WTC11 (cell line): ENCODE measurements around the gene OVOL3. TPM values are rescaled to one million over a fixed set of nuclear protein-coding genes. Genes with fewer than 3 reads are reported as not detected.

ENCODE experiments used
- ATAC-seq: fragments of 200-7000 bp; cut with Tn5 transposase; 2 replicates; pipeline ENCODE4 v1.10.0; 2021; ENCODE audit warnings: mild to moderate bottlenecking, moderate library complexity
- CTCF ChIA-PET: fragments of 300-600 bp; sonication (Branson Sonifier 250); formaldehyde crosslinking; loops from one replicate; lab custom pipeline; 2021; ENCODE audit warnings: antibody characterized with exemption; lab: Charles Lee
- POLR2A ChIA-PET: fragments of 350-600 bp; sonication (Branson Sonifier 250); formaldehyde crosslinking; loops from one replicate; lab custom pipeline; 2021; ENCODE audit warnings: antibody characterized with exemption; lab: Charles Lee
- DNase-seq: peaks from one replicate; pipeline ENCODE4 v3.0.0; 2021; ENCODE audit warnings: low spot score
- H3K27ac Mint-ChIP-seq: 2 replicates; pipeline ENCODE4 v1.8.0; 2021; ENCODE audit warnings: mixed read lengths
- H3K27me3 Mint-ChIP-seq: 2 replicates; pipeline ENCODE4 v1.8.0; 2021; ENCODE audit warnings: low read depth, mild to moderate bottlenecking, moderate library complexity, mixed read lengths
- H3K36me3 Mint-ChIP-seq: 2 replicates; pipeline ENCODE4 v1.8.0; 2021; ENCODE audit warnings: mixed read lengths
- H3K4me1 Mint-ChIP-seq: 2 replicates; pipeline ENCODE4 v1.8.0; 2022; ENCODE audit warnings: mixed read lengths
- H3K4me3 Mint-ChIP-seq: 2 replicates; pipeline ENCODE4 v1.8.0; 2021; ENCODE audit warnings: mild to moderate bottlenecking, moderate library complexity, mixed read lengths
- H3K9me3 Mint-ChIP-seq: 2 replicates; pipeline ENCODE4 v1.8.0; 2021; ENCODE audit warnings: mixed read lengths
- CDX4 ChIP-seq: fragments of 250-450 bp; sonication (Bioruptor Pico); IDR thresholded peaks from 2 replicates; pipeline ENCODE4 v1.9.0; 2021; ENCODE audit warnings: moderate library complexity, mild to moderate bottlenecking, inconsistent platforms, borderline replicate concordance
- IRF2 ChIP-seq: sonication (generic); formaldehyde crosslinking; IDR thresholded peaks from 2 replicates; pipeline ENCODE4 v1.8.0; 2022; ENCODE audit warnings: low read depth, missing genetic modification reagents, borderline replicate concordance
- JUN ChIP-seq: sonication (generic); formaldehyde crosslinking; IDR thresholded peaks from 2 replicates; pipeline ENCODE4 v1.8.0; 2023; ENCODE audit warnings: mild to moderate bottlenecking, missing genetic modification reagents
- MYBL2 ChIP-seq: sonication (generic); formaldehyde crosslinking; IDR thresholded peaks from 2 replicates; pipeline ENCODE4 v1.8.1; 2023; ENCODE audit warnings: mild to moderate bottlenecking, moderate library complexity, missing genetic modification reagents
- NFE2L1 ChIP-seq: sonication (generic); formaldehyde crosslinking; IDR thresholded peaks from 2 replicates; pipeline ENCODE4 v1.8.1; 2023; ENCODE audit warnings: missing genetic modification reagents
- NR3C1 ChIP-seq: sonication (generic); formaldehyde crosslinking; conservative IDR thresholded peaks from 2 replicates; pipeline ENCODE4 v1.8.1; 2023; ENCODE audit warnings: low read depth, mild to moderate bottlenecking, missing genetic modification reagents
- PREB ChIP-seq: sonication (generic); formaldehyde crosslinking; IDR thresholded peaks from 2 replicates; pipeline ENCODE4 v1.8.1; 2022; ENCODE audit warnings: mild to moderate bottlenecking, missing genetic modification reagents, moderate library complexity, borderline replicate concordance
- SMAD3 ChIP-seq: sonication (generic); formaldehyde crosslinking; IDR thresholded peaks from 2 replicates; pipeline ENCODE4 v1.8.0; 2022; ENCODE audit warnings: missing genetic modification reagents, mild to moderate bottlenecking, borderline replicate concordance
- STAT6 ChIP-seq: sonication (generic); formaldehyde crosslinking; conservative IDR thresholded peaks from 2 replicates; pipeline ENCODE4 v1.8.1; 2023; ENCODE audit warnings: mild to moderate bottlenecking, low read depth, missing genetic modification reagents, moderate library complexity
- ZBTB43 ChIP-seq: sonication (generic); formaldehyde crosslinking; IDR thresholded peaks from 2 replicates; pipeline ENCODE4 v1.8.1; 2023; ENCODE audit warnings: mild to moderate bottlenecking, missing genetic modification reagents
- ZNF232 ChIP-seq: sonication (generic); formaldehyde crosslinking; IDR thresholded peaks from 2 replicates; pipeline ENCODE4 v1.8.0; 2022; ENCODE audit warnings: mild to moderate bottlenecking, missing genetic modification reagents
- ZNF532 ChIP-seq: fragments of 250-450 bp; sonication (Bioruptor Pico); IDR thresholded peaks from 2 replicates; pipeline ENCODE4 v1.9.0; 2021; ENCODE audit warnings: mild to moderate bottlenecking, borderline replicate concordance
- ZNF671 ChIP-seq: fragments of 250-450 bp; sonication (Bioruptor Pico); IDR thresholded peaks from 2 replicates; pipeline ENCODE4 v1.8.0; 2021; ENCODE audit warnings: mild to moderate bottlenecking
- ZSCAN18 ChIP-seq: fragments of 250-450 bp; sonication (Bioruptor Pico); IDR thresholded peaks from 2 replicates; pipeline ENCODE4 v2.1.2; 2022; ENCODE audit warnings: mild to moderate bottlenecking, moderate library complexity
- total RNA-seq: library from RNA; stranded (reverse); gene quantifications from 3 replicates; pipeline ENCODE4 v1.2.3, GENCODE V29; 2021

The OVOL3 gene
- total RNA-seq, 1 experiment from 2014 or later: not detected

- TF ChIP-seq NR3C1 (CRISPR knock-in tag): no peak
Observed at GRCh38 chr19:36120984-36121358, 10.0 kb downstream of the OVOL3 start (continued).

GRCh38 chr19:36121486-36122124 is 10.7 kb downstream of the OVOL3 start:
- Mint-ChIP-seq H3K4me1 (peaks cover 12% of the 10 kb centered on the region), H3K27ac (peak overlapping the region; percentile 68; the same call in 1 of the 2 replicates), H3K4me3 (no peak overlapping the region), H3K36me3 (peaks cover 47% of the 10 kb centered on the region), H3K27me3 (no peaks in the 10 kb centered on the region), H3K9me3 (no peaks in the 10 kb centered on the region)
- POLR2A ChIA-PET: no interaction called here
- CTCF ChIA-PET: no interaction called here
- TF ChIP-seq NR3C1 (CRISPR knock-in tag) (no peak), JUN (no peak), ZBTB43 (CRISPR knock-in tag) (no peak), PREB (CRISPR knock-in tag) (no peak), ZNF671 (no peak), MYBL2 (CRISPR knock-in tag) (no peak), NFE2L1 (CRISPR knock-in tag) (no peak), STAT6 (CRISPR knock-in tag) (no peak)
- ATAC-seq: no peak
- DNase-seq: no peak

- H3K27me3 Mint-ChIP-seq: no peaks in the 10 kb centered on the region
- H3K36me3 Mint-ChIP-seq: peaks cover 27% of the 10 kb centered on the region
- POLR2A ChIA-PET: no interaction called here
- CTCF ChIA-PET: interaction anchor here (1.2 kb wide), 1 partner anchor 65 kb away, joined by 3 read pairs; no protein-coding TSS in a partner anchor
- H3K9me3 Mint-ChIP-seq: no peaks in the 10 kb centered on the region
- no peak overlapping the region for H3K27ac Mint-ChIP-seq
- peaks cover 1% of the 10 kb centered on the region; the same call in 1 of the 2 replicates for H3K4me1 Mint-ChIP-seq
- TF ChIP-seq ZNF232 (no peak), CDX4 (CRISPR knock-in tag) (no peak), SMAD3 (CRISPR knock-in tag) (no peak), IRF2 (CRISPR knock-in tag) (no peak), ZSCAN18 (CRISPR knock-in tag) (no peak), ZNF532 (CRISPR knock-in tag) (no peak)
- TF ChIP-seq, all 79 proteins: peak for 0
- no peak overlapping the region for H3K4me3 Mint-ChIP-seq
- no peak for ATAC-seq
- DNase-seq: no peak
Observed at GRCh38 chr19:36125557-36125956, 14.6 kb downstream of the OVOL3 start.
